ENCODE measurements around the gene C9orf152. TPM values are rescaled to one million over a fixed set of nuclear protein-coding genes. Genes with fewer than 3 reads are reported as not detected.
A peak's percentile ranks its signal among the peaks of the same experiment; 100 is the strongest.

The C9orf152 gene
- total and polyA plus RNA-seq, 2 of the 13 experiments (the other 11 are each of a cell fraction or from before 2014, with no cell fraction given), result 0.24 to 0.48 TPM

- TF ChIP-seq IRF1 (CRISPR knock-in tag; IDR thresholded peaks at IDR 0.05; ENCODE audit: low read depth) (no peak), GTF2F1 (IDR thresholded peaks at IDR 0.05; ENCODE audit: low read length) (no peak), ZSCAN29 (CRISPR knock-in tag; conservative IDR thresholded peaks at IDR 0.05) (0 out of 2 replicates have a peak, but pooled peaks have one; percentile 49), TBX2 (CRISPR knock-in tag; IDR thresholded peaks at IDR 0.05; ENCODE audit: borderline replicate concordance) (peak; percentile 70; the same call in 1 of the 2 replicates), ZBTB20 (CRISPR knock-in tag; IDR thresholded peaks at IDR 0.05; ENCODE audit: borderline replicate concordance, low read depth) (peak; percentile 62; the same call in 1 of the 2 replicates), ELF1 (CRISPR knock-in tag; IDR thresholded peaks at IDR 0.05) (peak; percentile 66; the same call in 1 of the 2 replicates), ZNF629 (CRISPR knock-in tag; conservative IDR thresholded peaks at IDR 0.05) (no peak), ZBTB43 (CRISPR knock-in tag; conservative IDR thresholded peaks at IDR 0.05) (peak; percentile 54; the same call in 1 of the 2 replicates), DMAP1 (CRISPR knock-in tag; IDR thresholded peaks at IDR 0.05) (0 out of 2 replicates have a peak, but pooled peaks have one; percentile 26), ZBTB3 (CRISPR knock-in tag; IDR thresholded peaks at IDR 0.05; ENCODE audit: borderline replicate concordance, low read depth) (no peak), RERE (CRISPR knock-in tag; IDR thresholded peaks at IDR 0.05; ENCODE audit: low read depth) (no peak), ZBTB4 (CRISPR knock-in tag; IDR thresholded peaks at IDR 0.05; ENCODE audit: borderline replicate concordance) (no peak), TP53 (CRISPR knock-in tag; conservative IDR thresholded peaks at IDR 0.05) (no peak), MAX (IDR thresholded peaks at IDR 0.05) (0 out of 2 replicates have a peak, but pooled peaks have one; percentile 16), ZNF552 (CRISPR knock-in tag; IDR thresholded peaks at IDR 0.05; ENCODE audit: borderline replicate concordance) (no peak), KLF15 (CRISPR knock-in tag; IDR thresholded peaks at IDR 0.05; ENCODE audit: borderline replicate concordance) (no peak), ZNF747 (CRISPR knock-in tag; IDR thresholded peaks at IDR 0.05; ENCODE audit: borderline replicate concordance) (peak; percentile 52; the same call in 1 of the 2 replicates)
Measured at GRCh38 chr9:110197330-110198187, 10.4 kb downstream of the C9orf152 start (continued).

Data from HepG2 (cell line).